Peyer's patch (tissue), 4 donors: Measurements from ENCODE around the gene STK32B.

Source experiments
- CTCF ChIP-seq, 6 experiments: fragments of 450-650 bp in 4 of 6; fragments of 200-600 bp in 2 of 6; sonication (generic) in 1 of 6; IDR thresholded peaks; one replicate each; pipeline ENCODE4 v1.5.1; 2017 to 2019; ENCODE audit warnings: antibody characterized with exemption in 6 of 6, mild to moderate bottlenecking in 3 of 6, moderate library complexity in 1 of 6
- POLR2A ChIP-seq, 2 donors: fragments of 450-650 bp; IDR thresholded peaks; one replicate each; pipeline ENCODE4 v1.5.1; 2017; ENCODE audit warnings: antibody characterized with exemption in 2 of 2, mild to moderate bottlenecking in 2 of 2, moderate library complexity in 2 of 2

- TF ChIP-seq CTCF (IDR thresholded peaks at IDR 0.05) (no peak), POLR2A (IDR thresholded peaks at IDR 0.05) (no peak)
Observed at GRCh38 chr4:5112333-5113095, 61.2 kb downstream of the STK32B start.
